HCT116 (cell line): Measurements from ENCODE around the gene FSTL4. TPM values are rescaled to one million over a fixed set of nuclear protein-coding genes. Genes with fewer than 3 reads are reported as not detected.

Source experiments
- ATAC-seq: fragments of 200-7000 bp; cut with Tn5 transposase; 2 replicates; pipeline ENCODE4 v1.9.1; 2020; ENCODE audit warnings: mild to moderate bottlenecking, moderate library complexity
- BruUV-seq: library from RNA; stranded (reverse); fragments of 400-500 nt; replicated peaks from 2 replicates; lab custom pipeline; 2021; lab: Mats Ljungman, UMichigan
- CTCF ChIA-PET: fragments of 300-600 bp; sonication (Branson Sonifier 250); formaldehyde crosslinking; loops from one replicate; lab custom pipeline; 2021; ENCODE audit warnings: antibody characterized with exemption; lab: Charles Lee
- POLR2A ChIA-PET: fragments of 300-600, 350-600 bp; sonication (Branson Sonifier 250); formaldehyde crosslinking; loops from one replicate; lab custom pipeline; 2021; ENCODE audit warnings: antibody characterized with exemption; lab: Charles Lee
- RAD21 ChIA-PET, 2 experiments: fragments of 300-600 bp; sonication (Branson Sonifier 250); formaldehyde crosslinking; loops; one replicate each; lab custom pipeline; 2023; ENCODE audit warnings: low total read pairs in 2 of 2; ENCODE audit not compliant: uncharacterized antibody in 2 of 2, unreplicated experiment in 2 of 2, low non-redundant PET in 1 of 2; lab: Charles Lee
- DNase-seq: peaks from one replicate; pipeline ENCODE4 v3.0.0-alpha.2; 2010; ENCODE audit warnings: low read depth, low spot score
- H2AFZ ChIP-seq: fragments of 200-600 bp; shearing (Covaris generic), sonication (generic); 2 replicates; pipeline ENCODE4 v1.6.1; 2017; ENCODE audit warnings: low read depth, mixed run types, mixed read lengths, antibody characterized with exemption, low read length; ENCODE audit not compliant: poor library complexity, severe bottlenecking
- H3K27ac ChIP-seq: 2 replicates; pipeline ENCODE4 v1.5.1; 2012; ENCODE audit warnings: low read depth, low read length
- H3K27me3 ChIP-seq: fragments of 200-600 bp; sonication (generic); 2 replicates; pipeline ENCODE4 v1.6.1; 2016; ENCODE audit warnings: mixed run types, low read length, mixed read lengths; ENCODE audit not compliant: insufficient read depth
- H3K36me3 ChIP-seq, 2 experiments: fragments of 200-500 bp in 1 of 2; fragments of 200-600 bp in 1 of 2; sonication (Bioruptor generic) in 1 of 2; sonication (generic) in 1 of 2; 2 replicates each; pipeline versions ENCODE4 v1.5.1 to v1.6.1; 2014 to 2016; ENCODE audit warnings: low read length in 2 of 2, inconsistent platforms in 1 of 2, mixed read lengths in 1 of 2, mixed run types in 1 of 2; ENCODE audit not compliant: insufficient read depth in 2 of 2, control insufficient read depth in 1 of 2
- H3K4me1 ChIP-seq, 2 experiments: fragments of 200-600 bp in 1 of 2; sonication (generic) in 1 of 2; 2 replicates each; pipeline versions ENCODE4 v1.5.1 to v1.6.1; 2012 to 2017; ENCODE audit warnings: low read length in 2 of 2, inconsistent platforms in 1 of 2, mild to moderate bottlenecking in 1 of 2, mixed read lengths in 1 of 2, mixed run types in 1 of 2, moderate library complexity in 1 of 2; ENCODE audit not compliant: insufficient read depth in 2 of 2, control insufficient read depth in 1 of 2
- H3K4me2 ChIP-seq: fragments of 200-600 bp; sonication (generic); 2 replicates; pipeline ENCODE4 v1.6.1; 2017; ENCODE audit warnings: mixed run types, low read length, mixed read lengths
- H3K4me3 ChIP-seq, 2 experiments: fragments of 200-600 bp in 1 of 2; sonication (generic) in 1 of 2; replicated peaks in 1 of 2; 2 replicates each; pipeline ENCODE4 v1.5.1; 2011 to 2016; ENCODE audit warnings: low read length in 2 of 2, control low read depth in 1 of 2, low read depth in 1 of 2, mild to moderate bottlenecking in 1 of 2, mixed read lengths in 1 of 2, mixed run types in 1 of 2
- H3K79me2 ChIP-seq: fragments of 200-600 bp; sonication (generic); 2 replicates; pipeline ENCODE4 v1.6.1; 2017; ENCODE audit warnings: mild to moderate bottlenecking, mixed run types, low read length, moderate library complexity, mixed read lengths; ENCODE audit not compliant: insufficient read depth
- H3K9ac ChIP-seq: fragments of 200-600 bp; sonication (generic); 2 replicates; pipeline ENCODE4 v1.6.1; 2016; ENCODE audit warnings: low read length, mixed read lengths
- H3K9me2 ChIP-seq: fragments of 200-600 bp; sonication (generic), shearing (Covaris generic); 2 replicates; pipeline ENCODE4 v1.6.1; 2017; ENCODE audit warnings: mixed run types, mild to moderate bottlenecking, moderate library complexity; ENCODE audit not compliant: insufficient read depth
- H3K9me3 ChIP-seq, 2 experiments: fragments of 200-500 bp in 1 of 2; fragments of 200-600 bp in 1 of 2; sonication (Bioruptor generic) in 1 of 2; sonication (generic) in 1 of 2; 2 replicates each; pipeline ENCODE4 v1.6.1; 2014 to 2017; ENCODE audit warnings: low read length in 2 of 2, mixed read lengths in 2 of 2, inconsistent platforms in 1 of 2, low read depth in 1 of 2, mild to moderate bottlenecking in 1 of 2, mixed run types in 1 of 2, moderate library complexity in 1 of 2; ENCODE audit not compliant: control insufficient read depth in 1 of 2, insufficient read depth in 1 of 2
- H4K20me1 ChIP-seq: fragments of 200-600 bp; sonication (generic), shearing (Covaris generic); 2 replicates; pipeline ENCODE4 v1.6.1; 2017; ENCODE audit warnings: mixed run types, mild to moderate bottlenecking, moderate library complexity; ENCODE audit not compliant: insufficient read depth
- CBX3 ChIP-seq: IDR thresholded peaks from 2 replicates; pipeline ENCODE4 v1.6.1; 2012; ENCODE audit warnings: low read depth
- CEBPB ChIP-seq: IDR thresholded peaks from 2 replicates; pipeline ENCODE4 v1.6.1; 2012; ENCODE audit warnings: low read depth
- EGR1 ChIP-seq: IDR thresholded peaks from 2 replicates; pipeline ENCODE4 v1.6.1; 2012; ENCODE audit warnings: low read depth
- EZH2phosphoT487 ChIP-seq: fragments of 200-600 bp; IDR thresholded peaks from 2 replicates; pipeline ENCODE4 v1.6.1; 2018; ENCODE audit warnings: antibody characterized with exemption, borderline replicate concordance
- FOSL1 ChIP-seq: IDR thresholded peaks from 2 replicates; pipeline ENCODE4 v1.6.1; 2012; ENCODE audit warnings: low read depth
- POLR2A ChIP-seq: IDR thresholded peaks from 2 replicates; pipeline ENCODE4 v1.7.0; 2011; ENCODE audit warnings: borderline replicate concordance; ENCODE audit not compliant: insufficient read depth, insufficient read length; ENCODE audit errors: extremely low read depth
- POLR2AphosphoS5 ChIP-seq: IDR thresholded peaks from 2 replicates; pipeline ENCODE4 v1.6.1; 2011; ENCODE audit warnings: mild to moderate bottlenecking, low read depth, low read length, moderate library complexity
- RAD21 ChIP-seq: IDR thresholded peaks from 2 replicates; pipeline ENCODE4 v1.6.1; 2012; ENCODE audit warnings: low read depth, mild to moderate bottlenecking
- SIN3A ChIP-seq: IDR thresholded peaks from 2 replicates; pipeline ENCODE4 v1.6.1; 2012; ENCODE audit warnings: low read depth
- SP1 ChIP-seq: IDR thresholded peaks from 2 replicates; pipeline ENCODE4 v1.6.1; 2012; ENCODE audit warnings: low read depth
- ZFX ChIP-seq: fragments of 450-650 bp; IDR thresholded peaks from 2 replicates; pipeline ENCODE4 v1.6.1; 2017
- ZNF274 ChIP-seq: fragments of 200-500 bp; sonication (Bioruptor generic); IDR thresholded peaks from 2 replicates; pipeline ENCODE4 v1.6.1; 2014; ENCODE audit warnings: mild to moderate bottlenecking, low read depth, low read length, inconsistent platforms
- intact Hi-C: fragments of 100-400 bp; cut with micrococcal nuclease; formaldehyde crosslinking; loops from 2 replicates; pipeline ENCODE4 v1.10.0; 2022
- total RNA-seq: library from RNA; stranded (reverse); gene quantifications from one replicate; pipeline ENCODE4 v1.2.1, GENCODE V29; 2021; ENCODE audit not compliant: unreplicated experiment
- TF ChIP-seq, protein P1 (sequence below): IDR thresholded peaks from 2 replicates; pipeline ENCODE4 v1.6.1; 2012
- TF ChIP-seq, protein P2 (sequence below), 3 experiments: fragments of 200-600 bp in 1 of 3; sonication (generic) in 1 of 3; IDR thresholded peaks in 2 of 3; conservative IDR thresholded peaks in 1 of 3; 2 replicates each; pipeline ENCODE4 v1.5.1; 2012 to 2017; ENCODE audit warnings: low read depth in 2 of 3, low read length in 2 of 3, antibody characterized with exemption in 1 of 3, borderline replicate concordance in 1 of 3, control low read depth in 1 of 3, mild to moderate bottlenecking in 1 of 3, mixed read lengths in 1 of 3, mixed run types in 1 of 3, moderate library complexity in 1 of 3; ENCODE audit not compliant: insufficient read depth in 1 of 3
- TF ChIP-seq, protein P3 (sequence below): IDR thresholded peaks from 2 replicates; pipeline ENCODE4 v1.6.1; 2012

The FSTL4 gene
- total RNA-seq, 1 experiment from 2014 or later, result 0.37 TPM

DNA sequence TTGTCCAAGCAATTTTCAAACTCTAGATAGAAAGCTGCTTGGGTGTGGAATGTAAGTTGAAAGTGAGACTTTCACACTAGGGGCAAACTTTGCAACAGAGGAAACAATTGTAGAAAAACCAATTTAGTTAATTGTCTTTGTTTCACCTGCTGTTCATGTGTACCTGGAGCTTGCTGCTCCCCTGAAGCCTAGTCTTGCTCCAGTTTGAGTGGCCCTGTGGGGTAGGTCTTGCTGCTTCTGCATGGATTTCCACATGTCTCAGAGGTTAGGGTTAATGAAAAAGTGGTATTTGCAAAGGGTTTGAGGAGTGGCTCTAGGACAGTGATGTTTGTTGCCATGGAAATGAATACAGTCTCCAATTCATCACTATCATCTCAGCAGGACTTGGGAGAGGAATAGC, 182.2 kb downstream of the FSTL4 start:
- Histone ChIP-seq H3K79me2 (no peaks in the 10 kb centered on the region), H3K4me3 (no peak overlapping the region), H3K9me2 (no peaks in the 10 kb centered on the region), H2AFZ (no peak overlapping the region), H3K9ac (no peak overlapping the region), H3K4me2 (no peak overlapping the region), H3K27ac (no peak overlapping the region), H3K36me3 (no peaks in the 10 kb centered on the region), H3K27me3 (peaks cover 13% of the 10 kb centered on the region; the same call in 1 of the 2 replicates), H4K20me1 (no peaks in the 10 kb centered on the region), H3K9me3 (no peaks in the 10 kb centered on the region), H3K4me1 (no peaks in the 10 kb centered on the region)
- DNase-seq, result no peak
- TF ChIP-seq ZFX (no peak), FOSL1 (no peak), CBX3 (no peak), CEBPB (no peak), RAD21 (no peak), SIN3A (no peak), EGR1 (no peak), EZH2phosphoT487 (no peak)
- TF ChIP-seq, protein P1, sequence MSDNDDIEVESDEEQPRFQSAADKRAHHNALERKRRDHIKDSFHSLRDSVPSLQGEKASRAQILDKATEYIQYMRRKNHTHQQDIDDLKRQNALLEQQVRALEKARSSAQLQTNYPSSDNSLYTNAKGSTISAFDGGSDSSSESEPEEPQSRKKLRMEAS, result no peak
- TF ChIP-seq, protein P2, sequence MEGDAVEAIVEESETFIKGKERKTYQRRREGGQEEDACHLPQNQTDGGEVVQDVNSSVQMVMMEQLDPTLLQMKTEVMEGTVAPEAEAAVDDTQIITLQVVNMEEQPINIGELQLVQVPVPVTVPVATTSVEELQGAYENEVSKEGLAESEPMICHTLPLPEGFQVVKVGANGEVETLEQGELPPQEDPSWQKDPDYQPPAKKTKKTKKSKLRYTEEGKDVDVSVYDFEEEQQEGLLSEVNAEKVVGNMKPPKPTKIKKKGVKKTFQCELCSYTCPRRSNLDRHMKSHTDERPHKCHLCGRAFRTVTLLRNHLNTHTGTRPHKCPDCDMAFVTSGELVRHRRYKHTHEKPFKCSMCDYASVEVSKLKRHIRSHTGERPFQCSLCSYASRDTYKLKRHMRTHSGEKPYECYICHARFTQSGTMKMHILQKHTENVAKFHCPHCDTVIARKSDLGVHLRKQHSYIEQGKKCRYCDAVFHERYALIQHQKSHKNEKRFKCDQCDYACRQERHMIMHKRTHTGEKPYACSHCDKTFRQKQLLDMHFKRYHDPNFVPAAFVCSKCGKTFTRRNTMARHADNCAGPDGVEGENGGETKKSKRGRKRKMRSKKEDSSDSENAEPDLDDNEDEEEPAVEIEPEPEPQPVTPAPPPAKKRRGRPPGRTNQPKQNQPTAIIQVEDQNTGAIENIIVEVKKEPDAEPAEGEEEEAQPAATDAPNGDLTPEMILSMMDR (IDR thresholded peaks at IDR 0.05 in 2 of 3, conservative IDR thresholded peaks at IDR 0.05 in 1 of 3; ENCODE audit: borderline replicate concordance in 1 of 3, insufficient read depth in 1 of 3, low read depth in 2 of 3, low read length in 2 of 3), result no peak
- intact Hi-C loops, result no loop called here
- no peak for ATAC-seq
- ChIA-PET CTCF (no interaction called here), RAD21 (no interaction called here), POLR2A (no interaction called here)
- no TSS peak for BruUV-seq

DNA sequence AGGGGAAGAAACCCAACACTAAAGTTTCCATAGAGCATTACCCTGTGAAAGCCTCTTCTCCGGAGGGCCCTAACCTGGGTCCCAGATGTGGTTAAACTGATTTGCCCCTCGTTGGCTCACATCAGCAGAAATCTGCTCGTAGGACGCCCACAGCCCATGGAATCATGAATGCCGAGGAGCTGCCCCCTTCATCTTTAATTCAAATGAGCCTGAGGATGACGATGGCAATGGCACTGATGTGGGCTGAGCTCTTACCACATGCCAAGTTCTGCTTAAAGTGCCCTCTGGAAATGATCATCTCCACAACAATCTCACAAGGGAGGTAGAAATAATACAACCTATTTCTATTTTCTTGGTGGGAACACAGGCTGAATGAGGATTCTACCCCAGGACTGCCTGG, 183.3 kb downstream of the FSTL4 start:
- ChIA-PET CTCF (no interaction called here), POLR2A (no interaction called here), RAD21 (no interaction called here)
- H3K79me2 ChIP-seq, result no peaks in the 10 kb centered on the region
- H3K36me3 ChIP-seq, result no peaks in the 10 kb centered on the region
- no peak for TF ChIP-seq ZNF274
- TF ChIP-seq, protein P3, sequence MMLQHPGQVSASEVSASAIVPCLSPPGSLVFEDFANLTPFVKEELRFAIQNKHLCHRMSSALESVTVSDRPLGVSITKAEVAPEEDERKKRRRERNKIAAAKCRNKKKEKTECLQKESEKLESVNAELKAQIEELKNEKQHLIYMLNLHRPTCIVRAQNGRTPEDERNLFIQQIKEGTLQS, result no peak
- TF ChIP-seq POLR2AphosphoS5, result no peak
- TF ChIP-seq EZH2phosphoT487, result no peak
- TF ChIP-seq POLR2A, result no peak
- TF ChIP-seq SP1, result no peak
- H3K27me3 ChIP-seq, result peaks cover 13% of the 10 kb centered on the region; the same call in 1 of the 2 replicates
- no peaks in the 10 kb centered on the region for H3K9me2 ChIP-seq
- DNase-seq, result no peak
- H3K9ac ChIP-seq, result no peak overlapping the region
- no peak overlapping the region for H3K4me2 ChIP-seq
- no peak for ATAC-seq
- H3K9me3 ChIP-seq, result no peaks in the 10 kb centered on the region
- H2AFZ ChIP-seq, result no peak overlapping the region
- intact Hi-C loops, result no loop called here
- H3K4me1 ChIP-seq, result peaks cover 0 to 2% of the 10 kb centered on the region in 2 experiments; a peak in 1 of 4 replicates
- no peaks in the 10 kb centered on the region for H4K20me1 ChIP-seq
- no peak overlapping the region for H3K4me3 ChIP-seq
- H3K27ac ChIP-seq, result no peak overlapping the region
- no TSS peak for BruUV-seq
